ENCODE results near the gene B3GAT3. TPM values are rescaled to one million over a fixed set of nuclear protein-coding genes. Genes with fewer than 3 reads are reported as not detected.
A peak's percentile ranks its signal among the peaks of the same experiment; 100 is the strongest.

B3GAT3 gene
- polyA plus RNA-seq, 4 donors = 16.3 to 39.3 (median 30.1) TPM

GRCh38 chr11:62648185-62648966, 26.6 kb upstream of the B3GAT3 start:
- H3K36me3 ChIP-seq (ENCODE audit: control insufficient read depth in 3 of 3, insufficient read depth in 2 of 3, low read depth in 1 of 3, low read length in 3 of 3) = peaks cover 0 to 45% (median 3%) of the 10 kb centered on the region in 3 donors
- no peak for DNase-seq
- no peak for FAIRE-seq
- H3K9me3 ChIP-seq (ENCODE audit: control insufficient read depth in 2 of 2, insufficient read depth in 1 of 2, low read depth in 1 of 2, low read length in 1 of 2) = no peaks in the 10 kb centered on the region
- peaks cover 5 to 17% (median 6%) of the 10 kb centered on the region in 3 donors for H3K4me1 ChIP-seq (ENCODE audit: control insufficient read depth in 3 of 3, insufficient read depth in 2 of 3, low read depth in 1 of 3, low read length in 2 of 3)
- H3K27ac ChIP-seq (ENCODE audit: low read depth in 1 of 3, low read length in 2 of 3) = no peak overlapping the region
- 91 to 94% (median 94%) methylated on average over 24 of the region's 24 CpGs for WGBS, 3 donors
- no peaks in the 10 kb centered on the region for H3K27me3 ChIP-seq (ENCODE audit: control insufficient read depth in 3 of 3, insufficient read depth in 3 of 3, low read length in 3 of 3)
- no peak overlapping the region for H3K4me3 ChIP-seq (ENCODE audit: low read depth in 1 of 3, low read length in 3 of 3)

DNA sequence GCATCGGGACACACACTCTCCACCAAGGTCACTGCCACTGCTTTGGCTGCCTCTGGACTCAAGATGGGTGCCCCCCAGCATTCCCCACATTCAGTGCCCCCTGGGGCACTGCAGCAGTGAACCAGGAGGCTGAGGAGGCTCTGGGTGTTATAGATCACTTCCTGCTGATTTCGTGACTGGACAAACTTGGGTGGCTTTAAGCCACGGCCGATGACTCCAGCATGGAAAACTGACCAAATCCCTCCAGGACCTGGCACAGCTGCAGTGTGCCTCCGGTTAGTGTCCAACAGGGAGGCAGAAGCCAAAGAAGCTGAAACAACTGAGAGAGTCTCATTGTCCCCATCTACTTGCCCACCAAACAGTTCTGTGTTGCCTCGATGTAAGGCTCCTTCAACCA, 25.8 kb upstream of the B3GAT3 start:
- H3K9me3 ChIP-seq (ENCODE audit: control insufficient read depth in 2 of 2, insufficient read depth in 1 of 2, low read depth in 1 of 2, low read length in 1 of 2) = no peaks in the 10 kb centered on the region
- no peaks in the 10 kb centered on the region for H3K27me3 ChIP-seq (ENCODE audit: control insufficient read depth in 3 of 3, insufficient read depth in 3 of 3, low read length in 3 of 3)
- H3K4me3 ChIP-seq (ENCODE audit: low read depth in 1 of 3, low read length in 3 of 3) = no peak overlapping the region
- 85 to 88% (median 88%) methylated on average over 6 of the region's 6 CpGs for WGBS, 3 donors
- DNase-seq = no peak
- no peak overlapping the region for H3K27ac ChIP-seq (ENCODE audit: low read depth in 1 of 3, low read length in 2 of 3)
- H3K36me3 ChIP-seq (ENCODE audit: control insufficient read depth in 3 of 3, insufficient read depth in 2 of 3, low read depth in 1 of 3, low read length in 3 of 3) = peaks cover 0 to 49% (median 3%) of the 10 kb centered on the region in 3 donors
- no peak for FAIRE-seq
- H3K4me1 ChIP-seq (ENCODE audit: control insufficient read depth in 3 of 3, insufficient read depth in 2 of 3, low read depth in 1 of 3, low read length in 2 of 3) = peaks cover 5 to 17% (median 6%) of the 10 kb centered on the region in 3 donors

- peak overlapping the region in 2 of 3 donors; percentile 63 to 73 for H3K27ac ChIP-seq (ENCODE audit: low read depth in 1 of 3, low read length in 2 of 3)
- H3K9me3 ChIP-seq (ENCODE audit: control insufficient read depth in 2 of 2, insufficient read depth in 1 of 2, low read depth in 1 of 2, low read length in 1 of 2) = no peaks in the 10 kb centered on the region
- H3K36me3 ChIP-seq (ENCODE audit: control insufficient read depth in 3 of 3, insufficient read depth in 2 of 3, low read depth in 1 of 3, low read length in 3 of 3) = peaks cover 0 to 52% (median 3%) of the 10 kb centered on the region in 3 donors
- no peak for DNase-seq
- H3K4me1 ChIP-seq (ENCODE audit: control insufficient read depth in 3 of 3, insufficient read depth in 2 of 3, low read depth in 1 of 3, low read length in 2 of 3) = peaks cover 5 to 17% (median 6%) of the 10 kb centered on the region in 3 donors
- peak overlapping the region in 1 of 3 donors; percentile 13 for H3K4me3 ChIP-seq (ENCODE audit: low read depth in 1 of 3, low read length in 3 of 3)
- H3K27me3 ChIP-seq (ENCODE audit: control insufficient read depth in 3 of 3, insufficient read depth in 3 of 3, low read length in 3 of 3) = no peaks in the 10 kb centered on the region
- 63 to 69% (median 65%) methylated on average over 32 of the region's 32 CpGs for WGBS, 3 donors
- no peak for FAIRE-seq
Observed at GRCh38 chr11:62646825-62647608, 25.2 kb upstream of the B3GAT3 start.

GRCh38 chr11:62645946-62646824, 24.4 kb upstream of the B3GAT3 start, which contains the start of gene GANAB:
Gene GANAB, minus strand, starts transcription at chr11:62646613. Its CDS starts 14 bp downstream, at chr11:62646599.
- DNase-seq = peak; percentile 99
- FAIRE-seq = no peak
- Histone ChIP-seq H3K9me3 (ENCODE audit: control insufficient read depth in 2 of 2, insufficient read depth in 1 of 2, low read depth in 1 of 2, low read length in 1 of 2) (no peaks in the 10 kb centered on the region), H3K36me3 (ENCODE audit: control insufficient read depth in 3 of 3, insufficient read depth in 2 of 3, low read depth in 1 of 3, low read length in 3 of 3) (peaks cover 0 to 54% (median 3%) of the 10 kb centered on the region in 3 donors), H3K4me3 (ENCODE audit: low read depth in 1 of 3, low read length in 3 of 3) (peak within 1 kb of the TSS; percentile 65 to 99 (median 97)), H3K27me3 (ENCODE audit: control insufficient read depth in 3 of 3, insufficient read depth in 3 of 3, low read length in 3 of 3) (no peaks in the 10 kb centered on the region), H3K27ac (ENCODE audit: low read depth in 1 of 3, low read length in 2 of 3) (peak within 1 kb of the TSS; percentile 66 to 97 (median 88)), H3K4me1 (ENCODE audit: control insufficient read depth in 3 of 3, insufficient read depth in 2 of 3, low read depth in 1 of 3, low read length in 2 of 3) (peaks cover 5 to 17% (median 6%) of the 10 kb centered on the region in 3 donors)
- 0 to 1% (median 0%) methylated on average over 68 to 73 of the region's 73 CpGs for WGBS, 3 donors

GRCh38 chr11:62645671-62645945, 23.8 kb upstream of the B3GAT3 start:
- peaks cover 0 to 54% (median 3%) of the 10 kb centered on the region in 3 donors for H3K36me3 ChIP-seq (ENCODE audit: control insufficient read depth in 3 of 3, insufficient read depth in 2 of 3, low read depth in 1 of 3, low read length in 3 of 3)
- peak overlapping the region; percentile 65 to 99 (median 97) for H3K4me3 ChIP-seq (ENCODE audit: low read depth in 1 of 3, low read length in 3 of 3)
- H3K27me3 ChIP-seq (ENCODE audit: control insufficient read depth in 3 of 3, insufficient read depth in 3 of 3, low read length in 3 of 3) = no peaks in the 10 kb centered on the region
- WGBS, 3 donors = 5 to 11% (median 8%) methylated on average over 11 of the region's 11 CpGs
- peaks cover 5 to 17% (median 6%) of the 10 kb centered on the region in 3 donors for H3K4me1 ChIP-seq (ENCODE audit: control insufficient read depth in 3 of 3, insufficient read depth in 2 of 3, low read depth in 1 of 3, low read length in 2 of 3)
- H3K9me3 ChIP-seq (ENCODE audit: control insufficient read depth in 2 of 2, insufficient read depth in 1 of 2, low read depth in 1 of 2, low read length in 1 of 2) = no peaks in the 10 kb centered on the region
- FAIRE-seq (no peak), DNase-seq (peak in 1 of 2 donors; percentile 17)
- H3K27ac ChIP-seq (ENCODE audit: low read depth in 1 of 3, low read length in 2 of 3) = peak overlapping the region; percentile 66 to 97 (median 88)

DNA sequence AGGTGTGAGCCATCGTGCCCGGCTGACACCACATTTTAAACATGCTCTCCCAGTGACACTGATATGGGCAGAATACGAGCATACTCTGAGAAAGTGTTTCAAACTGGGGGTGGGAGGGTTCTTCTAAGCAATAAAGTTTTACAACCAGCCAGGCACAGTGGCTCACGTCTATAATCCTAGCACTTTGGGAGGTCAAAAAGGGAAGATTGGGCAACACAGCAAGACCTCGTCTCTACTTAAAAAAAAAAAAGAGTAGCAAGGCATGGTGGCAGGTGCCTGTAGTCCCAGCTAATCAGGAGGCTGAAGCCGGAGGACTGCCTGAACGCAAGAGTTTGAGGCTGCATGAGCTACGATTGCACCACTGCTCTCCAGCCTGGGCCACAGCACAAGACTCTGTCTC, 22.4 kb upstream of the B3GAT3 start:
- DNase-seq = no peak
- 61 to 74% (median 72%) methylated on average over 8 of the region's 8 CpGs for WGBS, 3 donors
- Histone ChIP-seq H3K4me1 (ENCODE audit: control insufficient read depth in 3 of 3, insufficient read depth in 2 of 3, low read depth in 1 of 3, low read length in 2 of 3) (peaks cover 5 to 17% (median 6%) of the 10 kb centered on the region in 3 donors), H3K27me3 (ENCODE audit: control insufficient read depth in 3 of 3, insufficient read depth in 3 of 3, low read length in 3 of 3) (no peaks in the 10 kb centered on the region), H3K4me3 (ENCODE audit: low read depth in 1 of 3, low read length in 3 of 3) (no peak overlapping the region), H3K36me3 (ENCODE audit: control insufficient read depth in 3 of 3, insufficient read depth in 2 of 3, low read depth in 1 of 3, low read length in 3 of 3) (peaks cover 0 to 52% (median 3%) of the 10 kb centered on the region in 3 donors), H3K9me3 (ENCODE audit: control insufficient read depth in 2 of 2, insufficient read depth in 1 of 2, low read depth in 1 of 2, low read length in 1 of 2) (no peaks in the 10 kb centered on the region), H3K27ac (ENCODE audit: low read depth in 1 of 3, low read length in 2 of 3) (no peak overlapping the region)
- no peak for FAIRE-seq

- no peak overlapping the region for H3K4me3 ChIP-seq (ENCODE audit: low read depth in 1 of 3, low read length in 3 of 3)
- peaks cover 30 to 91% (median 38%) of the 10 kb centered on the region in 3 donors for H3K36me3 ChIP-seq (ENCODE audit: control insufficient read depth in 3 of 3, insufficient read depth in 2 of 3, low read depth in 1 of 3, low read length in 3 of 3)
- H3K27me3 ChIP-seq (ENCODE audit: control insufficient read depth in 3 of 3, insufficient read depth in 3 of 3, low read length in 3 of 3) = no peaks in the 10 kb centered on the region
- H3K27ac ChIP-seq (ENCODE audit: low read depth in 1 of 3, low read length in 2 of 3) = no peak overlapping the region
- FAIRE-seq = no peak
- no peaks in the 10 kb centered on the region for H3K4me1 ChIP-seq (ENCODE audit: control insufficient read depth in 3 of 3, insufficient read depth in 2 of 3, low read depth in 1 of 3, low read length in 2 of 3)
- DNase-seq = no peak
- WGBS, 3 donors = 87 to 94% (median 91%) methylated on average over 6 of the region's 6 CpGs
- no peaks in the 10 kb centered on the region for H3K9me3 ChIP-seq (ENCODE audit: control insufficient read depth in 2 of 2, insufficient read depth in 1 of 2, low read depth in 1 of 2, low read length in 1 of 2)
Observed at GRCh38 chr11:62632492-62632891, 10.7 kb upstream of the B3GAT3 start.

GRCh38 chr11:62627713-62628112, 5.9 kb upstream of the B3GAT3 start:
- no peak for FAIRE-seq
- H3K36me3 ChIP-seq (ENCODE audit: control insufficient read depth in 3 of 3, insufficient read depth in 2 of 3, low read depth in 1 of 3, low read length in 3 of 3) = peaks cover 31 to 84% (median 45%) of the 10 kb centered on the region in 3 donors
- WGBS, 3 donors = 79 to 89% (median 82%) methylated on average over 3 of the region's 3 CpGs

More at GRCh38 chr11:62627713-62628112, 5.9 kb upstream of the B3GAT3 start:
- H3K4me1 ChIP-seq (ENCODE audit: control insufficient read depth in 3 of 3, insufficient read depth in 2 of 3, low read depth in 1 of 3, low read length in 2 of 3) = no peaks in the 10 kb centered on the region
- H3K27me3 ChIP-seq (ENCODE audit: control insufficient read depth in 3 of 3, insufficient read depth in 3 of 3, low read length in 3 of 3) = no peaks in the 10 kb centered on the region
- no peaks in the 10 kb centered on the region for H3K9me3 ChIP-seq (ENCODE audit: control insufficient read depth in 2 of 2, insufficient read depth in 1 of 2, low read depth in 1 of 2, low read length in 1 of 2)
- no peak overlapping the region for H3K27ac ChIP-seq (ENCODE audit: low read depth in 1 of 3, low read length in 2 of 3)
- H3K4me3 ChIP-seq (ENCODE audit: low read depth in 1 of 3, low read length in 3 of 3) = no peak overlapping the region
- DNase-seq = no peak

All from small intestine (tissue), 7 donors.